Mesenteric fat pad (tissue), 1 donor: ENCODE results near the gene RBFOX2. TPM values are rescaled to one million over a fixed set of nuclear protein-coding genes. Genes with fewer than 3 reads are reported as not detected.

Experiments used
- DNase-seq: peaks from one replicate; pipeline ENCODE4 v3.0.0-alpha.2; 2020; ENCODE audit warnings: low spot score
- total RNA-seq: library from RNA; stranded (reverse); fragmentation: NEBNext Ultra II Directional; extraction: Animal tissue kit (Norgen Biotek cat#: 25700); gene quantifications from one replicate; pipeline ENCODE4 v1.2.1, GENCODE V29; 2021
- donor health status: DM: yes; HTN: yes; CAD: no.

Gene RBFOX2
- total RNA-seq, 1 donor from 2014 or later, result 50.1 TPM

DNA sequence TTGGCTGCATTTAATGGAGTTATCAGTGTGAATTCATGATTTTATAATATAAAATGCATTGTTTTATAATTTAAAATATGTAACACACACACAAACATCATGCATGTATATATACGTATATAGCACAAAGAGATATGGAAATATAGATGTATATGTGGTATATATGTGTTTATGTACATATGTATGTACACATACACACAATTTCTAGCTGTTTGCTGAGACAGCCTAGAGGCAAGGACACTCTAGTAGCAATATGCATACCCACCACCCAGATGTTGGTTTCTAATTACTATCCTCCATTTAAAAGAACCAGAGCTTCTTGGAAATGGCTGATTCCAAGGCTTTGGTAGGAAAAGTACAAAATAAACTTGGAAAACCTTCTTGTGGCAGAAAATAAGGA, 50.4 kb downstream of the RBFOX2 start:
- no peak for DNase-seq

DNA sequence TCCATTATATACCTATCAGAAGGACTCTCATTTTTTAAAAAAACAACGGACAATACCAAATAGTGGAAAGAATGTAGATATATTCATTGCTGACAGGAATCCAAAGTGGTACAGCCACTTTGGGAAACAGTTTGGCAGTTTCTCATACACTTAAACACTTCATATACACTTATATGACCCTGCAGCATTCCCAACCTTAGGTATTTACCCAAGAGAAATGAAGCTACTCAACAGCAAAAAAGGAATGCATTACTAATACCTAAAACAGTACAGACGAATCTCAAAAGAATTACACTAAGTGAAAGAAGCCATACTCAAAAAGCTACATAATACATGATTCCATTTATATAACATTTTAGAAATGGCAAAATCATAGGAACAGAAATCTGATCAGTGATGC, 51.5 kb downstream of the RBFOX2 start:
- no peak for DNase-seq

DNA sequence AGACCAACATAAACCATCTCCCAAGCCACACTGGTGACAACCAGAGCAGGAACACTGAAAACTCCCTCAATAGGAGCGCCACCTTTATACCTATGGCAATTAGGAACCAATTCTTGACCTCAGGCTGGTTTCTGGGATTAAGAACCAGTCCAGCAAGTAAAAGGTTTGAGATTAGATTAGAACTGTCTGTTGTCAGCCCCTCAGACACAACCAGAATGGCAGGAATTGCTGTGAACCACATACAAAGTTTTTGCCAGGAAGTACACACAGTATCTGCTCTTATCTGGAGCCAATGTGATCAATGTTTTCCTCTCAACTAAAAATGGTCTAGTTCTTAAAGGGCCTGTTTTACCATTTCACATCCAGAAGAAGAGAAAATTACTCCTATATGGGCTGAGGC, 55.2 kb downstream of the RBFOX2 start:
- no peak for DNase-seq

DNA sequence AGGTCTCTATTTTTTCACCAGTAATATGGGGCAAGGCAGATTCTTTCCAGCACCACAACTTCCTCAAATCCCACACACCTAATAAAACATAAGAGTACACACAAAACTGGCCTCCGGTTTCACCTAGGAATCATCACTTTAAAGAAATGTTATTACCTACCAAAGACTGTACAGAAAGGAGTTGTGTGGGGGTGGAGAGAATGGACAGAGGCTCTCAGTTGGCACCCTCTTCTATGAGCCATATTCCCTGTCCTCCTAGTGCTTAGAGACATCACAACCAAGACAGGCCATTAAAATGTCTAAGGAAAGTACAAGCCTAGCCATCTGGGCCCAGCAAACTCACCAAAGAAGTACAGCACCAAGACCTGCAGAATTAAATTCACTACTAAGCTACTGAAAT, 56.1 kb downstream of the RBFOX2 start:
- no peak for DNase-seq

DNA sequence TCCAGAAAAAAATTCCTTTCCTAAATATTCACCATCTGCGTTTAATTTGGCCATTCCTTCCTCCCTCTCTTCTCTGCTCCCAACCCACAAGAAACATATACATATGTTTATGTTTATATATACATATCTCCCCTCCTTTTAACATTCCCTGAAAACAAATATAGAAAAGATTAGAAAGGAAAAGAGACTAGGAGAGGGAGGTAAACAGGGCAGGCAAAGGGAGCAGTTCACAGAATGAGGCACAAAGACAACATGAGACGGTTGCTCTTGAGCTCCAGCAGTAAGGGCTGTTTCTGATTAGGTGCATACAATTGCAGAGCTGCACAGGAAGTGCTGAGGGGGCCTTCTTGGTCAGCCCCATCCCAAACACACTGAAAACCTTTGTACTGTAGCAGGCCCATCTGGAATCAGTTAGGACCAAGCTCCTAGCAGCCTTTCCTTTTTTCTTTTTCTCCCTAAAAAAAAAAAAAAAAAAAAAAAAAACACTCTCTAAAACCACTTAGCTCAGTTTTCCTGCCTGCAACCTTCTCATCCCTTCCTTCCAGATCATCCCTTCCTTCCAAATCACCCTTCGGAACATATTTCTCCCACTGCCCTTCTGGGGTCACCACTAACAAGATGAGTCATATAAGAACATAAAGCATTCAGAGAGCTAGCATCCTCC, 57.0 kb downstream of the RBFOX2 start:
- DNase-seq, result no peak

DNA sequence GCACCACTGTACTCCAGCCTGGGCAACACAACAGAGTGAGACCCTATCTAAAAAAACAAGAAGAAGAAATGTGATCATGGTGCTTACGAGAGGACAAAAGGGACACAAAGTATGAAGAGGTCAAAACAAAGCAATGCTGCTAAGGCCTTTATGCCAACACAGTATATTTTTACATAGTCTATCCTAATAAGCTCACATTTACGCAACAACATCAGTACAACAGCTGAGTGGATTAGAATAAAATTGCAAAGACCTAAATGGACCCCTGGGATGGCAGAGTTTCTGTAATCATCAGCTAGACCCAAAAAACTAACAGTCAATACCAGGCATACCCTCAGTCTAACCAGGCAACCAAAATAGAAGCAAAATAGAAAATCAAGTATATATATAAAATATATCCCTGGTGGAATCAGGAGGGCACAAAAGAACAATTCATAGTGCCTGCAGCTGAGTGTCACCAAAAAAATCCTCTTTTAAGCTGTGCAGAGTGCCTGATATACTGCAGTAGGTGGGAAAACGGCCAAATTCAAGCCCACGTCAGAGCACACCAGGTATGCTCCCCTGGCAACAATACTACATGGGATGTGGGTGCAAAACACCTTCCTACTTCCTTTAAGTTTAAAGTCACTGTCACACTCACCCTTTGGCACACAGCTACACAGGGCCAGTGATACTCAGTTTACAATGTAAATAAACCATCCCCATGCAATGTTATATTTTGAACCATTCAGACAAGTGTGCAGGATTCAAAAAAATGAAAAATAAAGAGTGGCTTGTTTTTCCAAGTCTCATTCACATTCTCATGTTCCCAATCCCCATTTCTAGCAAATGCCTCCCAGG, 57.8 kb downstream of the RBFOX2 start:
- DNase-seq, result no peak

DNA sequence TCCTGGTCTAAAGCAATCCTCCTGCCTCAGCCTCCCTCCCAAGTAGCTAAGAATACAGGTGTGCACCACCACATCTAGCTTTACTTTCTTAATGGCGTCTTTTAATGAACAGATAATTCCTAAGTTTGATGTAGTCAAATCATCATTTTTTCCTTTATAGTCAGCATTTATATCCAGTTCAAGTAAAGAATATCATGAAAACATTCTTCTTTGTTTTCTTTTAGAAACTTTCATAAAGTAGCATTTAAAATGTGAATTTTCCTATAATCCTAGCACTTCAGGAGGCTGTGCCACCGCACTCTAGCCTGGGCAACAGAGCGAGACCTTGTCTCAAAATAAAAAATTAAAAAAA, 61.6 kb downstream of the RBFOX2 start:
- no peak for DNase-seq

DNA sequence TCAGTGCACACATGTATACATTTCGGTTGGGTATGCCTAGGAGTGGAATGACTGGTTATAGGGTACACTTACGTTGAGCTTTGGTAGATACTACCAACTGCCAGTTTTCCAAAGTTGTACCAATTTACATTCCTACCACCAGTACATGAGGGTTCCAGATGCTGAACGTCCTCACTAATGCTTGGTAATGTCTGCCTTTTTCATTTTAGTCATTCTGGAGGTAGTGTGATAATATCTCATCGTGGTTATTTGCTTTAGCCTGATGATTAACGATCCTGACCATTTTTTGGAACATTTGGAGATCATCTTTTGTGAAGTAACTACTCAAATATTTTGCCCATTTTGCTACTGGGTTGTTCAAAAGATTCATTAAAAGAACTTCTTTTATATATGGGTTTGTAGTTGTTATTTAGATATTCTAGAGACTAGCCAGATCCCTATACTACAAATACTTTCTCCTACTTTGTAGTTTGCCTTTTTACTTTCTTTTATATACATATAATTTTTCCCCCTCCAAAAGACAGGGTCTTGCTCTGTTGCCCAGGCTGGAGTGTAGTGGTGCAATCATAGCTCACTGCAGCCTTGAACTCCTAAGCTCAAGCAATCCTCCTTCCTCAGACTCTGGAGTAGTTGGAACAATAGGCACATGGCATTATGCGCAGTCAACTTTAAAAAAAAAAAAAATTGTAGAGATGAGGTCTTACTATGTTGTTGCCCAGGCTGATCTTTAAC, 62.1 kb downstream of the RBFOX2 start:
- no peak for DNase-seq

DNA sequence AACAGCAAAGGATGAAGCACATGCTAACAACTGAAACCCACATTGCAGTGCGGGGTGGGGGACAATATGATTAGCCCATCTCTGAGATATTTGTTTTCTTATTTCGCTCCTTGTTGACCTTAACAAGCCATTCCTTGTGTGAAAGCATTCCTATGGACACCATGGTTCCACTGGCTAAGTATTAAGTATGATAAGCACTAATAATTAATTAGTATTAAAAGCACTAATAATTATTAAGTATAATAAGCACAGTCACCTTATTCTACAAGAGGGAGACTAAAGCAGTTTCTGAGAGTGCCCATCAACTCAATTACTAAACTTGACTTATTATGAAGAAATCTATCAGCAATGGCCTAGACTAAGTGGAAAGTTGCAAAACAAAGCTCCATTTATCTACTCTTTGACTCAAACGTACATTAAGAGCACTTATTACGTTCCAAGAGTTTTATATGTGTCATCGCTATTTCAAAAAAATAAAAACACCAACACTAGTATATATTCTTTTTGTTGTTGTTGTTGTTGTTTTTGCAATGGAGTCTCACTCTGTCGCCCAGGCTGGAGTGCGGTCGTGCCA, 65.3 kb downstream of the RBFOX2 start:
- DNase-seq, result no peak

DNA sequence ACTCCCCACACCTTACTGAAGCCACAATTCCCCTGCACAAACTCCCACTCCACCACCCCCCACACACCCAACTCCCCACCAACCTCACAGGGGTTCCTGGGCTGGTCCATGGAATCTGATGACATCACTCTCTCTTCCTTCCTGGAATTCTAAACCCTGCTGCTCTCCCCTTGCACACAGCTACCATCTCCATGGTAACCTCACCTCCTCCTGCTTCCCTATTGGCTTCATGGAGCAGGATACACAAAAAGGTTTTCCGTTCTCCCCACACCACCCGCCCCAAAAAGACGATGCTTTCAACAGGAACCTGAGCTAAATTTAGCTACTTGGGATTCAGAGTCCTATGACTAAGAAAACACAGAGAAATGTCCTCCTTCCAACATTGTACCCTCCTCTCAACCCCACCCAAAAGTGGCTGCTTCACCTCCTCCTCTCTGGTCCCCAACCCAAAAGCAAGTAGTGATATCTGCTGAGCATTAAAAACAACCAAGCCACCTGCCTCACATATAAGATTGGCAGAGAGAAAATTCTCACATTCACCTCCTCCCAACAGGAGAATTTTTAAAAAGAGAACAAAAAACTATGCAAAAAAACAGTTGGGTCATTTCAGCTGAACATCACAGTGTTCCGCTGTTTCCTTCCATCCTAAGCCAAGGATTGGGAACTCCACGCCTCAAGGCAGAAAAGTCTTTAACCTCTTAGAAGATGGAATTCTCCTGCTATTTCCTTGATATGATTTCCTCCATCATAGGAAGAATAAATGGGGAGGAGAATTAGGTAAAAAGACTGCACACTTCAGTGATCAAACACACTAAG, 66.9 kb downstream of the RBFOX2 start:
- DNase-seq, result no peak

DNA sequence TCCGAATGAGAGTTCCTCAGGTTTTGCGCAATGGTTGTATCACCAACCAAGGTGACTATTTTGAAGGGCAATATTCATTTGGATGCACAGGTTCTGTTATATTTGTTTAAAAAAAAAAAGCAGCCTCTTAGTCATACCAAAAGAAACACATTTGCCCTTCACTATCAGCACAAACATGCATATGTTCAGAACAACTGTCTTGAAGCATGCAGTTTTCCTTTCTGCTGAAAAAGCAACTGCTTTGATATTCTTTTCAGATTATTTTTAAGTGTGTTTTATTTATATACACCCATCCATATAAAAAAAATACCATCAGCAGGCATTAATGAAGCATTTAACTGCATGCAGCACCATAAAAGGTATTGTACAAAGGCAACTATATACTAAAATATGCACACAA, 67.8 kb downstream of the RBFOX2 start:
- no peak for DNase-seq

DNA sequence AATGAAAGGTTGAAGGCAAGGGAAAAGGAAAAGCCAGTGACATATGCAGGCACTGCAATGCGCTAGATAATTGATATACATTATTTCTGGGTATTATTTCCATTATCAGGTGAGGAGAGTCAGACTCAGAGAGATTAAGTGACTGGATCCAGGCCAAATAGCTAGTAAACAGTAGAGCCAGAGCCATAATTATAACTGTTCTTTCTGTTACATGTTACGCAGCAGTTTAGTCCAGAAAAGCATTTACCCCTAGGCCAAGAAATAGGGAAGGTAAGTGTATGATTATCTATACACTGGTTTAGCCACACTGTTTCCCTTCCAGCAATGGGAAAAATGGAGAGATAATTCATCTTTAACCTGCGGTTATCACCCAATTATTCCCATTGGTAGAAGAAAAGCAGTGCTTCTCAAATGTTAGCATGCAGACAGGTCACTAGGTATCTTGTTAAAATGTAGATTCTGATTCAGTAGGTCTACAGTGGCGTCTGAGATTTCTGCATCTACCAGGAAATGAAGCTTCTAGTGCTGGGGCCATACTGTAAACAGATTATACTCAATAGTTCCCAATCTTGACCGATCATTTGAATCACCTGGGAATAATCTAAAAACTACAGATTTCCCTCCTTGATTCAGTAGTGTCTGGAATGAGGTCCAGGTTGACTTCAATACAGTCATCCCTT, 69.4 kb downstream of the RBFOX2 start:
- no peak for DNase-seq

DNA sequence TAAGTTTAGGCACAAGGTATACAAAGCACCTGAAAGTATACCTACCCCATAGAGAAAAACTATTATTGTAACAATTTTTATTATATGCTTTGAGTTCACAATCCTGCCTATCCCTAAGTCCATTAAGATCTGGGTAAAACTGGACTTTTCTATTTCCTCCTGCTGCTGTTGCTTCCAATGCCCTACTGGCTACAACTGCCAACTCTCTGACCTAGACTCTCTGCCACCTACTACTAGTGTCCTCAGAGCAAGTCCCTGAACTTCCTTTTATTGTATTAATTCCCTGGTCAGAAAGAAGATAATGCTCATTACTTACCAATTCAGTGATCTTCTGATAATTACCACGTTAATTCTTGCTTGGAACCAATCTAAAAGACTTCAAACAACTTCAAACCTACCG, 70.3 kb downstream of the RBFOX2 start:
- no peak for DNase-seq

DNA sequence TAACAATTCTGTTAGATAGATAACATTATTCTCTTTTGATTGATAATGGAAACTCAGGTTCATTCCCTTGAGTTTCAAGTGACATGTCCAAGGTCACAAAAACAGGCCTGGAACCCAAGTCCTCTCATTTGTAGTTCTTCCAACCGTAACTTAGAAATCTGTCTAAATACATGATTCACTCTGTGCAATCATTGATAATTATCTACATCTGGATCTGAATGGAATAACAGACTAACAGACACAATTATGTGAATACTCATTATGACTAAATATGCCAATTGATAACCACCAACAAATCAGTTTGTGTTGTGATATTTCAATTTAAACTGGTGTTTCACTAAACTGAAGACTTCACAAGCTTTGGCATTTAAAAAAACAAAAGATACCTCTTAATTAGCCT, 71.0 kb downstream of the RBFOX2 start:
- DNase-seq, result no peak

DNA sequence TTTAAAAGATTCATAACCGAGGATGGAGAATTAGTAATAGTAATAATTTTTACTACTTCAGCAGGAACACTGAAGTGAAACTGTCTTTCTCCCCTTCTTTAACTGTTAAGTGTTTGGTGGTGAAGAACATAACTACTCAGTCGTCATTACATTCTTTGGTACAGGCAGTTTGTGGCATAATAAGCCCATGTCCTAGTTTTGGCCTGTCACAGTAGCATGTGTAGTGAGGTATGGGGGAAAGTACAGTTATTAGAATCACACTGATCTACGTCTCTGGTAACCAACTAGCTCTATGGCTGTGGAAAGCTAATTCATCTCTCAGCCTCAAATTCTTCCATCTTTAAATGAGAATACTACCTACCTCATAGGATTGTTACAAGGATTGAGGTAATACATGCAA, 71.8 kb downstream of the RBFOX2 start:
- no peak for DNase-seq

DNA sequence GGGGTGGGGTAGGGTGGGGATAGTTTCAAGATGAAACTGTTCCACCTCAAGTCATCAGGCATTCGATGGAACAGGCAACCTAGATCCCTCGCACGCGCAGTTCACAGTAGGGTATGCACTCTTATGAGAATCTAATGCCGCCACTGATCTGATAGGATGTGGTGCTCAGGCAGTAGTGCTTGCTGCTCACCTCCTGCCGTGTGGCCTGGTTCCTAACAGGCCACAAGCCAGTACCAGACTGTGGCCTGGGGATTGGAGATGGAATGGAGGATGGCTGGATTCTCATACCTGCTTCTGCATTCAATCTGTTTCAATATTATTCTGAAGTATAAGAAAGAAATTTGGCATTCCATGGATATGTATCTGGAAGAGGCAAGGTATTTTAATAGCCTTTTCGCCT, 73.1 kb downstream of the RBFOX2 start:
- DNase-seq, result no peak

DNA sequence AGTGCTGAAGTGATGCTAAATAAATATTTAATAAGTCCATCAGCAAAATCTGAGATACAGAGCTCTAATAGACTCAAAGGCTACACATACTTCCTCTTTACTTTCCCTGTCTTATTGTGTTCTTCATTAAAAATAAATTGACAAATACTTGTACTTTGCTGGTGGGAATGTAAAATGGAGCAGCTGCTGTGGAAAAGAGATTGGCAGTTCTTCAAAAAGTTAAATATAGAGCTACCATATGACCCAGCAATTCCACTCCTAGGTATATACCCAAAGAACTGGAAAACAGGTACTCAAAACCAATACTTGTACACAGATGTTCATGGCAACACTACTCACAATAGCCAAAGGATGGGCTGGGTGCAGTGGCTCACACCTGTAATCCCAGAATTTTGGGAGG, 76.0 kb downstream of the RBFOX2 start:
- no peak for DNase-seq

DNA sequence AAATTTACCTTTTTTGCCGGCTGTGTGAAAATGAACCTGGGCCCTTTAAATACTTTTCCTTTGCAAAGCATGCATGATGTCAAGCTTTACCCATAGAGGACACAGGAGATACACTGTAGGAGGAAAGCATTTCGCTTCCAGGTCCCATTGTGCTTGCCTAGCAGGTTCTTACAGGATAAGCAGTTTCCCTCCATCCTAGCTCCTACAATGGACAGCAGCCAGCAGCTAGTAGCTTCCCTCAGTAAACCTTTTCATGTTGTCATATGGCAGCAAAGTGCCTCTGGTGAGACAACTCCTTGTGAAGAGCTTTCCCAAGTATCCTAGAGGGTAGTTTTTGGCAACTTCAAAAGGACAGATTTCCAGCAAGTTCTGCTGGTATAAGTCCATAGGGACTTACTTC, 78.4 kb downstream of the RBFOX2 start:
- DNase-seq, result no peak

DNA sequence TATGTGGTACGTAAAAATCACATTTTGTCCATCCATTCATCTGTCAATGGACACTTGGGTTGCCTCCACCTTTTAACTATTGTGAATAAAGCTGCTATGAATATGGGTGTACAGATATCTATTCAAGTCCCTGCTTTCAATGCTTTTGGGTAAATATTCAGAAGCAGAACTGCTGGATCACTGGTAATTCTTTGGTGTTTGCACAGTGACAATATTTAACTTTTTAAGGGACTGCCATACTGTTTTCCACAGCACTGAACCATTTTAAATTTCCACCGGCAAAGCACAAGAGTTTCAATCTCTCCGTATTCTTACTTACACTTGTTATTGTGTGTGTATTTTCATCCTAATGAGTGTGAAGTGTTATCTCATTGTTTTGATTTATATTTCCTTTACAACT, 79.4 kb downstream of the RBFOX2 start:
- DNase-seq, result no peak

DNA sequence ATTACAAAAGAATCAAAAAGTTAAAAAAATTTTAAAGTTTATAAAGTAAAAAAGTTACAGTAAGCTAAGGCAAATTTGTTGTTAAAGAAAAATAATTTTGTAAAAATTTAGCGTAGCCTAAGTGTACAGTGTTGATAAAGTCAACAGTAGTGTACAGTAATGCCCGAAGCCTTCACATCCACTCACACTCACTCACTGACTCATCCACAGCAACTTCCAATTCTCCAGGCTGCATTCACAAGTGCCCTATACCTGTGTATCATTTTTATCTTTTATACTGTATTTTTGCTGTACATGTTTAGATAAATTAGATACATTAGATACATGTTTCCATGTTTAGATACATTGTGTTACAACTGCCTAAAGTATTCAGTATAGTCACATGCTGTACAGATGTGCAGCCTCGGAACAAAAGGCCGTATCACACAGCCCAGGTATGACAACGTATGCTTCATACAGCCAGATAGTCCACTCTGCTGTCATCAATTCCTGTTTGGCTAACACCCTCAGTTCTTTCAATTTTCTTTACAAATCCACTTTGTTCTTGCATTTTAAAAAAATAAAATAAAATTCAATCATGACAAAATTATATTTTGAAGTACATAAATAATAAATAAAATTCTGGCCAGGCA, 80.7 kb downstream of the RBFOX2 start:
- no peak for DNase-seq
